Esophagus squamous epithelium (tissue), 5 donors: ENCODE measurements around the gene PXN. TPM values are rescaled to one million over a fixed set of nuclear protein-coding genes. Genes with fewer than 3 reads are reported as not detected.

Experiments used
- DNase-seq: peaks from one replicate; lab custom pipeline; 2025; lab: John Stamatoyannopoulos, UW
- H3K27ac ChIP-seq, 4 donors: fragments of 200-600 bp; sonication (generic); one replicate each; pipeline ENCODE4 v1.5.1; 2016 to 2019; ENCODE audit warnings: mild to moderate bottlenecking in 1 of 4
- H3K27me3 ChIP-seq, 4 donors: fragments of 200-600 bp; sonication (generic); 1 replicate in 3 of 4; 2 replicates in 1 of 4; pipeline versions ENCODE4 v1.5.1 to v1.6.0; 2017 to 2021; ENCODE audit warnings: antibody characterized with exemption in 1 of 4
- H3K36me3 ChIP-seq, 3 donors: fragments of 200-600 bp; sonication (generic); one replicate each; pipeline ENCODE4 v1.5.1; 2016 to 2019
- H3K4me1 ChIP-seq, 3 donors: fragments of 200-600 bp; sonication (generic); one replicate each; pipeline ENCODE4 v1.5.1; 2017 to 2019
- H3K4me3 ChIP-seq, 4 donors: fragments of 200-600 bp; sonication (generic); 1 replicate in 3 of 4; 2 replicates in 1 of 4; pipeline ENCODE4 v1.5.1; 2016 to 2019; ENCODE audit warnings: mild to moderate bottlenecking in 2 of 4, moderate library complexity in 1 of 4
- H3K9me3 ChIP-seq, 3 donors: fragments of 200-600 bp; sonication (generic); one replicate each; pipeline ENCODE4 v1.5.1; 2016 to 2019
- POLR2A ChIP-seq, 4 donors: fragments of 450-650 bp; IDR thresholded peaks; one replicate each; pipeline ENCODE4 v1.6.1; 2017; ENCODE audit warnings: antibody characterized with exemption in 4 of 4, mild to moderate bottlenecking in 4 of 4, moderate library complexity in 3 of 4
- WGBS, 2 donors: methylation state at CpG; one replicate each; pipeline ENCODE4 v1.1.5; 2018; 5-methylcytosine and 5-hydroxymethylcytosine counted together
- intact Hi-C: fragments of 100-400 bp; cut with DNase I; formaldehyde crosslinking; loops from one replicate; pipeline ENCODE4 v1.15.0; 2022
- total RNA-seq, 4 donors: library from RNA; depleted of rRNA; stranded (reverse); fragments of >200 nt; gene quantifications; one replicate each; pipeline ENCODE4 v1.1.0, GENCODE V29; 2016
- TF ChIP-seq, protein P1 (sequence below), 6 experiments: fragments of 450-650 bp in 4 of 6; fragments of 200-600 bp in 2 of 6; sonication (generic) in 2 of 6; IDR thresholded peaks; one replicate each; pipeline ENCODE4 v1.5.1; 2016 to 2019; ENCODE audit warnings: antibody characterized with exemption in 6 of 6, mild to moderate bottlenecking in 4 of 6, moderate library complexity in 4 of 6
- donor health status: DM: yes; HTN: yes; CAD: no.

PXN gene
- total RNA-seq, 4 donors from 2014 or later, result 18.2 to 44.4 (median 21.4) TPM

- no peak for DNase-seq
- intact Hi-C loops, result no loop called here
- Histone ChIP-seq H3K36me3 (no peaks in the 10 kb centered on the region), H3K27me3 (no peaks in the 10 kb centered on the region), H3K9me3 (no peaks in the 10 kb centered on the region), H3K4me1 (peaks cover 56 to 90% (median 58%) of the 10 kb centered on the region in 3 donors), H3K4me3 (peak overlapping the region in 3 of 4 donors; percentile 87 to 98 (median 97)), H3K27ac (peak overlapping the region; percentile 22 to 95 (median 92))
- WGBS, 2 donors, result 49 to 54% methylated on average over 9 to 10 of the region's 10 CpGs
- TF ChIP-seq, protein P1, sequence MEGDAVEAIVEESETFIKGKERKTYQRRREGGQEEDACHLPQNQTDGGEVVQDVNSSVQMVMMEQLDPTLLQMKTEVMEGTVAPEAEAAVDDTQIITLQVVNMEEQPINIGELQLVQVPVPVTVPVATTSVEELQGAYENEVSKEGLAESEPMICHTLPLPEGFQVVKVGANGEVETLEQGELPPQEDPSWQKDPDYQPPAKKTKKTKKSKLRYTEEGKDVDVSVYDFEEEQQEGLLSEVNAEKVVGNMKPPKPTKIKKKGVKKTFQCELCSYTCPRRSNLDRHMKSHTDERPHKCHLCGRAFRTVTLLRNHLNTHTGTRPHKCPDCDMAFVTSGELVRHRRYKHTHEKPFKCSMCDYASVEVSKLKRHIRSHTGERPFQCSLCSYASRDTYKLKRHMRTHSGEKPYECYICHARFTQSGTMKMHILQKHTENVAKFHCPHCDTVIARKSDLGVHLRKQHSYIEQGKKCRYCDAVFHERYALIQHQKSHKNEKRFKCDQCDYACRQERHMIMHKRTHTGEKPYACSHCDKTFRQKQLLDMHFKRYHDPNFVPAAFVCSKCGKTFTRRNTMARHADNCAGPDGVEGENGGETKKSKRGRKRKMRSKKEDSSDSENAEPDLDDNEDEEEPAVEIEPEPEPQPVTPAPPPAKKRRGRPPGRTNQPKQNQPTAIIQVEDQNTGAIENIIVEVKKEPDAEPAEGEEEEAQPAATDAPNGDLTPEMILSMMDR (IDR thresholded peaks at IDR 0.05), result no peak
- TF ChIP-seq POLR2A (IDR thresholded peaks at IDR 0.05), result no peak
Observed at GRCh38 chr12:120261951-120262851, 3.3 kb downstream of the PXN start.

GRCh38 chr12:120260607-120261006 is 4.9 kb downstream of the PXN start:
- Histone ChIP-seq H3K4me3 (no peak overlapping the region), H3K27me3 (no peaks in the 10 kb centered on the region), H3K36me3 (no peaks in the 10 kb centered on the region), H3K9me3 (no peaks in the 10 kb centered on the region), H3K27ac (peak overlapping the region in 1 of 4 donors; percentile 89), H3K4me1 (peaks cover 67 to 98% (median 73%) of the 10 kb centered on the region in 3 donors)
- 82 to 93% methylated on average over 4 to 5 of the region's 5 CpGs for WGBS, 2 donors
- intact Hi-C loops, result no loop called here
- TF ChIP-seq POLR2A (IDR thresholded peaks at IDR 0.05), result no peak
- TF ChIP-seq, protein P1 (IDR thresholded peaks at IDR 0.05), result no peak
- no peak for DNase-seq

GRCh38 chr12:120259418-120260202 is 5.9 kb downstream of the PXN start:
- TF ChIP-seq POLR2A (IDR thresholded peaks at IDR 0.05), result no peak
- TF ChIP-seq, protein P1 (IDR thresholded peaks at IDR 0.05), result no peak
- DNase-seq, result no peak
- intact Hi-C loops, result no loop called here
- no peaks in the 10 kb centered on the region for H3K27me3 ChIP-seq
- no peak overlapping the region for H3K4me3 ChIP-seq
- no peaks in the 10 kb centered on the region for H3K9me3 ChIP-seq
- peak overlapping the region; percentile 6 to 89 (median 82) for H3K27ac ChIP-seq
- H3K4me1 ChIP-seq, result peaks cover 60 to 100% (median 75%) of the 10 kb centered on the region in 3 donors
- no peaks in the 10 kb centered on the region for H3K36me3 ChIP-seq
- whole genome bisulfite sequencing, 2 donors, result 65 to 79% methylated on average over 4 to 5 of the region's 8 CpGs

DNA sequence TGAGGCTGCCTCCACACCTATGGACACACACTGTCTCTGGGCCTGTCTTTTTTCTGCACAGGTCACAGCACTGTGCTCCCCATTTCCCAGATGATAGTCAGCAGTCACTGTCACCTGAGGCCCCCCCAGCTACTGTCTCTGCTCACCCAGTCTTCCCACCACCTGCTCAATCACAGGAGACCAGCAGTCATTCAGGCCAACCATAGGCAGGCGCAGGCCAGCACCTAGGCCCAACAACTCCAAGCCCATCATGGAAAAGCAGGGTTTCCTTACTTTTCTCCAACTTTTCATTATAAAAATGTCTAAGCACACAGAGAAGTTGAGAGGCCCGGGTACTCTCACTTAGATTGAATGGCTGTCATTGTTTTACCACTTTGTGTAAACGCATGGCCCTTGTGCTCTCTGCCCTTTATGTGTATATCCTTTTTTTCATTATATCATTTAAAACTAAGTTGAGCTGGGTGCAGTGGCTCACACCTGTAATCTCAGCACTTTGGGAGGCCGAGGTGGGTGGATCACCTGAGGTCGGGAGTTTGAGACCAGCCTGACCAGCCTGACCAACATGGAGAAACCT is 7.1 kb downstream of the PXN start:
- H3K27ac ChIP-seq, result peak overlapping the region in 3 of 4 donors; percentile 77 to 89 (median 86)
- no peak for DNase-seq
- no peaks in the 10 kb centered on the region for H3K27me3 ChIP-seq
- intact Hi-C loops, result no loop called here
- TF ChIP-seq, protein P1 (IDR thresholded peaks at IDR 0.05), result no peak
- no peak for TF ChIP-seq POLR2A (IDR thresholded peaks at IDR 0.05)
- H3K36me3 ChIP-seq, result no peaks in the 10 kb centered on the region
- no peak overlapping the region for H3K4me3 ChIP-seq
- H3K4me1 ChIP-seq, result peaks cover 48 to 99% (median 71%) of the 10 kb centered on the region in 3 donors
- H3K9me3 ChIP-seq, result no peaks in the 10 kb centered on the region
- 80 to 87% methylated on average over 5 of the region's 5 CpGs for WGBS, 2 donors
